Testis (tissue), 3 donors: ENCODE data around the gene BCAR3. TPM values are rescaled to one million over a fixed set of nuclear protein-coding genes. Genes with fewer than 3 reads are reported as not detected.

Experiments used
- DNase-seq: peaks from one replicate; pipeline ENCODE4 v3.0.0-alpha.2; 2019
- H3K27ac ChIP-seq, 2 donors: fragments of 200-600 bp; sonication (generic); one replicate each; pipeline ENCODE4 v1.5.1; 2019
- H3K27me3 ChIP-seq: fragments of 200-600 bp; sonication (generic); one replicate; pipeline ENCODE4 v1.5.1; 2019
- H3K36me3 ChIP-seq: fragments of 200-600 bp; sonication (generic); one replicate; pipeline ENCODE4 v1.5.1; 2017; ENCODE audit warnings: low read depth; ENCODE audit errors: missing control alignments
- H3K4me1 ChIP-seq: fragments of 200-600 bp; sonication (generic); one replicate; pipeline ENCODE4 v1.5.1; 2019
- H3K4me3 ChIP-seq, 2 donors: fragments of 200-600 bp; sonication (generic); one replicate each; pipeline ENCODE4 v1.5.1; 2017 to 2019
- H3K9me3 ChIP-seq: fragments of 200-600 bp; sonication (generic); one replicate; pipeline ENCODE4 v1.5.1; 2017
- POLR2A ChIP-seq: fragments of 450-650 bp; IDR thresholded peaks from one replicate; pipeline ENCODE4 v1.6.1; 2017; ENCODE audit warnings: antibody characterized with exemption, mild to moderate bottlenecking, moderate library complexity
- WGBS, 2 donors: methylation state at CpG; one replicate each; pipeline ENCODE4 v1.1.5; 2018; 5-methylcytosine and 5-hydroxymethylcytosine counted together
- intact Hi-C: fragments of 100-400 bp; cut with DNase I; formaldehyde crosslinking; loops from one replicate; pipeline ENCODE4 v1.15.1; 2023; ENCODE audit warnings: low total_unique reads
- polyA plus RNA-seq: library from polyadenylated mRNA; stranded (reverse); fragments of 350-450 nt; fragmentation: Illumina TruSeq; extraction: RNeasy Lipid Tissue Mini Kit (QIAGEN cat#74804); gene quantifications from one replicate; pipeline ENCODE4 v1.2.3, GENCODE V29; 2014; ENCODE audit warnings: low read depth, low replicate concordance; ENCODE audit not compliant: insufficient read depth
- total RNA-seq, 2 donors: library from RNA; depleted of rRNA; stranded (reverse); fragments of >200 nt; gene quantifications; one replicate each; pipeline ENCODE4 v1.2.3, GENCODE V29; 2016
- TF ChIP-seq, protein P1 (sequence below), 3 experiments: fragments of 450-650 bp in 2 of 3; fragments of 200-600 bp in 1 of 3; sonication (generic) in 1 of 3; IDR thresholded peaks; one replicate each; pipeline ENCODE4 v1.5.1; 2016 to 2019; ENCODE audit warnings: antibody characterized with exemption in 3 of 3, mild to moderate bottlenecking in 2 of 3, moderate library complexity in 1 of 3

BCAR3 gene
- total and polyA plus RNA-seq, 3 donors from 2014 or later = 23.2 to 55.9 (median 42.9) TPM

DNA sequence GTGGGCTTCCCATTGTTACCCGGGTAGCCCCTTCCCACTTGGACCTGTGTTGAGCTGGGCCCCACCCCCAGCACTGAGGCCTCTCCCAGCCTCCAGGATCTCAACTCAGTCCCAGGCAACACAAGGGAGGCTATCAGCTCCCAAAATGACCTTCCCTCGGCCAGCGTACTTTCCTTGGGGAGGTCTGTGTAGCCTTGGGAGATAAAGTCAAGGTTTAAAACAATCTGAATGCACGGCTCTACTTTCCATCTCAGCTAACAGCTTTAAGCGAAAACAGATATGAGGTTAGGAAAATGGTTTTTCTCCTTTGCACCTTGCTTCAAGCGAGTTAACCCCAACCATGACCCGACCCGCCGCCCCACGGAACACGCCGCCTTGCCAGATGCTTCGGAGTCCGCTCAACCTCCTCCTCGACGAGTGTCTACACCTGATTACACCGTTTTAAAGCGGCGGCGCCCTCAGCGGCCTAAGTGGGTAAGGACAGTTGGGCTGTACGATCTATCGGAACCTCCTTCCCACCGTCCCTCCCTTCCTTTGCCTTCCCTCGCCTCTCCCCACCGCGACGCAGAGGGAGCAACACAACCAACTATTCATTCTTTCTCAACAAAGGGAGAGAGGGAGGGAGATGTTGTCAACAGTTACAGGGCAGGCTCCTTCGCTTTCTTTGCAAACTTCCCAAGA is 1.1 kb downstream of the BCAR3 start:
- peak; percentile 94 for DNase-seq
- TF ChIP-seq, protein P1, sequence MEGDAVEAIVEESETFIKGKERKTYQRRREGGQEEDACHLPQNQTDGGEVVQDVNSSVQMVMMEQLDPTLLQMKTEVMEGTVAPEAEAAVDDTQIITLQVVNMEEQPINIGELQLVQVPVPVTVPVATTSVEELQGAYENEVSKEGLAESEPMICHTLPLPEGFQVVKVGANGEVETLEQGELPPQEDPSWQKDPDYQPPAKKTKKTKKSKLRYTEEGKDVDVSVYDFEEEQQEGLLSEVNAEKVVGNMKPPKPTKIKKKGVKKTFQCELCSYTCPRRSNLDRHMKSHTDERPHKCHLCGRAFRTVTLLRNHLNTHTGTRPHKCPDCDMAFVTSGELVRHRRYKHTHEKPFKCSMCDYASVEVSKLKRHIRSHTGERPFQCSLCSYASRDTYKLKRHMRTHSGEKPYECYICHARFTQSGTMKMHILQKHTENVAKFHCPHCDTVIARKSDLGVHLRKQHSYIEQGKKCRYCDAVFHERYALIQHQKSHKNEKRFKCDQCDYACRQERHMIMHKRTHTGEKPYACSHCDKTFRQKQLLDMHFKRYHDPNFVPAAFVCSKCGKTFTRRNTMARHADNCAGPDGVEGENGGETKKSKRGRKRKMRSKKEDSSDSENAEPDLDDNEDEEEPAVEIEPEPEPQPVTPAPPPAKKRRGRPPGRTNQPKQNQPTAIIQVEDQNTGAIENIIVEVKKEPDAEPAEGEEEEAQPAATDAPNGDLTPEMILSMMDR (IDR thresholded peaks at IDR 0.05) = peak; percentile 53 to 87 (median 71)
- no peak for TF ChIP-seq POLR2A
- Histone ChIP-seq H3K27ac (peak overlapping the region; percentile 71 to 96), H3K4me3 (peak overlapping the region; percentile 75 to 87), H3K9me3 (no peaks in the 10 kb centered on the region), H3K36me3 (no peaks in the 10 kb centered on the region), H3K27me3 (no peaks in the 10 kb centered on the region), H3K4me1 (peaks cover 9% of the 10 kb centered on the region)
- WGBS, 2 donors = 3 to 4% methylated on average over 29 of the region's 29 CpGs
- intact Hi-C loops = no loop called here

DNA sequence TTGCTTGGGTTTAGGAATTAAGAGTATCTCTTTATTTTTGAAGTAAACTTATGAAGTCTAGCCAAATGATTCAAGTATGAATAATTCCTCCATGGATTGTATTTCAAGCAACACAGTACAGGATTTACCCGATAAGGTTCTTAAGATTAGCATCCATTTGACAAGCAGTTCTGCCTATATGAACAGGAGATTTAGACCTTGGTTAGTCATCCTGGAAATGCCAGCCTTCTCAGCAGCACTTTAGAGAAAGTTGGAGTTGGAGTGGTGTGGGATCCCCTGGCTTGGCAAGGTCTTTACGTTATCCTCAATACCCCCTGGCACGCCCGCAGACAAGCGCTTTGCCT is 1.6 kb downstream of the BCAR3 start:
- intact Hi-C loops = no loop called here
- WGBS, 2 donors = 44 to 51% methylated on average over 5 of the region's 5 CpGs
- no peaks in the 10 kb centered on the region for H3K9me3 ChIP-seq

GRCh38 chr1:93679546-93679945 is 2.1 kb downstream of the BCAR3 start:
- Histone ChIP-seq H3K4me1 (peaks cover 19% of the 10 kb centered on the region), H3K36me3 (no peaks in the 10 kb centered on the region), H3K27me3 (no peaks in the 10 kb centered on the region), H3K9me3 (no peaks in the 10 kb centered on the region), H3K27ac (peak overlapping the region; percentile 71 to 96), H3K4me3 (no peak overlapping the region)
- intact Hi-C loops = no loop called here
- DNase-seq = no peak
- no peak for TF ChIP-seq POLR2A
- TF ChIP-seq, protein P1 (IDR thresholded peaks at IDR 0.05) = no peak
- WGBS, 2 donors = 46 to 53% methylated on average over 4 of the region's 4 CpGs

More for the DNA sequence above, 1.6 kb downstream of the BCAR3 start:
- H3K4me1 ChIP-seq = peaks cover 14% of the 10 kb centered on the region
- peak overlapping the region; percentile 71 to 96 for H3K27ac ChIP-seq
- H3K4me3 ChIP-seq = peak overlapping the region; percentile 75 to 87
- DNase-seq = no peak
- TF ChIP-seq POLR2A = no peak
- TF ChIP-seq, protein P1 (IDR thresholded peaks at IDR 0.05) = no peak
- no peaks in the 10 kb centered on the region for H3K36me3 ChIP-seq
- no peaks in the 10 kb centered on the region for H3K27me3 ChIP-seq

DNA sequence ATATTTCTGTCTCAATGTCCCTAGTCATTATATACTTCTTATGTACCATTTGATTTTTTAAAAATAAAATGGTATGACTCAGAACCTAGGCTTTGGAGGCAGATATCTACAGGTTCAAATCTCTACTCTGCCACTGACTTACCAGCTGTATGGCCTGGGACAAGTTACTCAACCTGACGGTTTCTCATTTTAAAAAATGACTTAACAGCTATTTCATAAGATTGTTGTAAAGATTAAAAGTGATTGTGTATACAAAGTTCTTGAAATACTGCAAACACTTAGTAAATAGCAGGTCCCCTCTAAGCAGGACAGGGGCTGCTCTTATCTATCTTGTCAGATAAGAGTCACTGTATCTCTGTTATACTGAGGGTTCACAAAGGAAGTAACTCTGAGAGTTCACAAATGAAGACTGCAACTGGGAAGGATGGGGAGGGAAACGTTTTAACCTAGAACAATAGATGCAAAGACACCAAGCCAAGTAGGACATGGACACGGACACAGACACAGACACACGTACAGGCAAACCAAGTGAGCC is 2.6 kb downstream of the BCAR3 start:
- H3K4me1 ChIP-seq = peaks cover 24% of the 10 kb centered on the region
- TF ChIP-seq POLR2A = no peak
- TF ChIP-seq, protein P1 (IDR thresholded peaks at IDR 0.05) = no peak
- no peak overlapping the region for H3K4me3 ChIP-seq
- H3K9me3 ChIP-seq = no peaks in the 10 kb centered on the region
- peak overlapping the region in 1 of 2 donors; percentile 16 for H3K27ac ChIP-seq
- 51 to 58% methylated on average over 4 of the region's 4 CpGs for WGBS, 2 donors
- DNase-seq = no peak
- H3K36me3 ChIP-seq = no peaks in the 10 kb centered on the region
- intact Hi-C loops = no loop called here
- H3K27me3 ChIP-seq = no peaks in the 10 kb centered on the region

DNA sequence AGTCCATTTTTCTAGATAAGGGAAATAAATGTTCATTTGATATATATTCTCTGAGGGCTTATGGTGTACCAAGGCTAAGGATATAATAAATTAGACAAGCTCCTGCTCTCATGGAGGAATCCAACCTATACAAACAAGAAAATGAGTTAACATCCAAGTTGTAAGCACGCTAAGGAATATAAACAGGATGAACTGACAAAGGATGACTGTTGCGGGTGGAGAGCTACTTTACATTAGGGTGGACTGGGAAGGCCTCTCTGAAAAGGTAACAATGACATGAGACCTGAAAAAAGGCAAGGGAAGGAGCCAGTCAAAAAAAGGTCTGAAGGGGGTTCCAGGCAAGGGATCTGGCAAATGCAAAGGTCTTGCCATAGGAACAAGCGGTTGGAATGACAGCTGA is 3.1 kb downstream of the BCAR3 start:
- Histone ChIP-seq H3K4me3 (no peak overlapping the region), H3K36me3 (no peaks in the 10 kb centered on the region), H3K27ac (no peak overlapping the region), H3K9me3 (no peaks in the 10 kb centered on the region), H3K27me3 (no peaks in the 10 kb centered on the region), H3K4me1 (peaks cover 27% of the 10 kb centered on the region)
- DNase-seq = no peak
- TF ChIP-seq POLR2A = no peak
- TF ChIP-seq, protein P1 (IDR thresholded peaks at IDR 0.05) = no peak
- 64 to 95% methylated on average over 3 of the region's 3 CpGs for WGBS, 2 donors
- intact Hi-C loops = no loop called here
